Activated naive CD8-positive, alpha-beta T cell treated with anti-CD3 and anti-CD28 coated beads, Interleukin-2, amount 50 U/mL, for 24 hours (primary cell): Measurements from ENCODE around the gene BICRA.
"Not testable (repeated sequence)": the region's sequence is repeated elsewhere in the genome, so short reads cannot be mapped to it uniquely, and the experiment has no call there.

Experiments used
- ATAC-seq: fragments of 150-1000 bp; cut with Tn5 transposase; one replicate; pipeline ENCODE4 v1.10.0; 2021
- DNase-seq: peaks from one replicate; pipeline ENCODE4 v3.0.0; 2021
- H3K27ac Mint-ChIP-seq: one replicate; pipeline ENCODE4 v1.8.0; 2021; ENCODE audit warnings: mild to moderate bottlenecking, mixed read lengths
- H3K27me3 Mint-ChIP-seq: one replicate; pipeline ENCODE4 v1.8.0; 2021; ENCODE audit warnings: mixed read lengths
- H3K36me3 Mint-ChIP-seq: one replicate; pipeline ENCODE4 v1.8.0; 2021; ENCODE audit warnings: low read depth, mixed read lengths
- H3K4me1 Mint-ChIP-seq: one replicate; pipeline ENCODE4 v1.8.0; 2021; ENCODE audit warnings: mixed read lengths
- H3K4me3 Mint-ChIP-seq: one replicate; pipeline ENCODE4 v1.8.0; 2021; ENCODE audit warnings: mild to moderate bottlenecking, moderate library complexity, mixed read lengths
- H3K9me3 Mint-ChIP-seq: one replicate; pipeline ENCODE4 v1.8.0; 2021; ENCODE audit warnings: mixed read lengths

The BICRA gene

GRCh38 chr19:47608969-47609905, at the start of gene BICRA:
Gene BICRA (plus strand): TSS chr19:47609134. CDS start chr19:47673575, 64,441 bp downstream.
- H3K4me1 Mint-ChIP-seq: peaks cover 23% of the 10 kb centered on the region
- ATAC-seq (peak; percentile 69), DNase-seq (peak; percentile 84)
- no peaks in the 10 kb centered on the region for H3K36me3 Mint-ChIP-seq
- peak within 1 kb of the TSS; percentile 94 for H3K27ac Mint-ChIP-seq
- no peaks in the 10 kb centered on the region for H3K9me3 Mint-ChIP-seq
- H3K27me3 Mint-ChIP-seq: no peaks in the 10 kb centered on the region
- H3K4me3 Mint-ChIP-seq: peak within 1 kb of the TSS; percentile 93

- Mint-ChIP-seq H3K9me3 (no peaks in the 10 kb centered on the region), H3K27ac (no peak overlapping the region), H3K27me3 (no peaks in the 10 kb centered on the region), H3K4me1 (no peaks in the 10 kb centered on the region), H3K36me3 (no peaks in the 10 kb centered on the region), H3K4me3 (no peak overlapping the region)
- DNase-seq (no peak), ATAC-seq (no peak)
Observed at GRCh38 chr19:47560999-47561398, 47.9 kb upstream of the BICRA start.

GRCh38 chr19:47561440-47562057, 47.4 kb upstream of the BICRA start:
- H3K4me1 Mint-ChIP-seq: no peaks in the 10 kb centered on the region
- no peaks in the 10 kb centered on the region for H3K36me3 Mint-ChIP-seq
- no peak overlapping the region for H3K27ac Mint-ChIP-seq
- no peak for ATAC-seq
- H3K9me3 Mint-ChIP-seq: no peaks in the 10 kb centered on the region
- H3K27me3 Mint-ChIP-seq: no peaks in the 10 kb centered on the region
- no peak for DNase-seq
- no peak overlapping the region for H3K4me3 Mint-ChIP-seq

GRCh38 chr19:47564081-47564480, 44.9 kb upstream of the BICRA start:
- no peaks in the 10 kb centered on the region for H3K9me3 Mint-ChIP-seq
- DNase-seq (no peak), ATAC-seq (no peak)
- H3K27ac Mint-ChIP-seq: no peak overlapping the region
- no peaks in the 10 kb centered on the region for H3K36me3 Mint-ChIP-seq
- no peaks in the 10 kb centered on the region for H3K4me1 Mint-ChIP-seq
- no peaks in the 10 kb centered on the region for H3K27me3 Mint-ChIP-seq
- H3K4me3 Mint-ChIP-seq: no peak overlapping the region

GRCh38 chr19:47569331-47569730, 39.6 kb upstream of the BICRA start:
- ATAC-seq (no peak), DNase-seq (no peak)
- Mint-ChIP-seq H3K9me3 (no peaks in the 10 kb centered on the region), H3K4me1 (peaks cover 10% of the 10 kb centered on the region), H3K36me3 (peaks cover 2% of the 10 kb centered on the region), H3K4me3 (no peak overlapping the region), H3K27ac (no peak overlapping the region), H3K27me3 (peaks cover 8% of the 10 kb centered on the region)

GRCh38 chr19:47572635-47573034, 36.3 kb upstream of the BICRA start:
- H3K27ac Mint-ChIP-seq: no peak overlapping the region

GRCh38 chr19:47573071-47574026, 35.6 kb upstream of the BICRA start, which contains the start of gene ZNF541:
Gene ZNF541 (minus strand): TSS chr19:47573148. CDS start chr19:47555856, 17,292 bp downstream.
- Mint-ChIP-seq H3K27me3 (peaks cover 11% of the 10 kb centered on the region), H3K9me3 (no peaks in the 10 kb centered on the region), H3K4me3 (no peak within 1 kb of the TSS), H3K36me3 (peaks cover 2% of the 10 kb centered on the region), H3K27ac (peak within 1 kb of the TSS; percentile 28), H3K4me1 (peaks cover 26% of the 10 kb centered on the region)
- ATAC-seq: peak; percentile 57
- peak; percentile 70 for DNase-seq

More at GRCh38 chr19:47572635-47573034, 36.3 kb upstream of the BICRA start:
- Mint-ChIP-seq H3K36me3 (peaks cover 2% of the 10 kb centered on the region), H3K4me3 (no peak overlapping the region), H3K9me3 (no peaks in the 10 kb centered on the region), H3K27me3 (peaks cover 11% of the 10 kb centered on the region), H3K4me1 (peaks cover 19% of the 10 kb centered on the region)
- DNase-seq (no peak), ATAC-seq (no peak)

GRCh38 chr19:47580397-47580796, 28.5 kb upstream of the BICRA start:
- peaks cover 6% of the 10 kb centered on the region for H3K27me3 Mint-ChIP-seq
- peaks cover 37% of the 10 kb centered on the region for H3K4me1 Mint-ChIP-seq
- H3K27ac Mint-ChIP-seq: no peak overlapping the region
- no peak overlapping the region for H3K4me3 Mint-ChIP-seq
- no peak for DNase-seq
- ATAC-seq: no peak
- H3K36me3 Mint-ChIP-seq: no peaks in the 10 kb centered on the region
- H3K9me3 Mint-ChIP-seq: peaks cover 4% of the 10 kb centered on the region

- Mint-ChIP-seq H3K27ac (no peak overlapping the region), H3K9me3 (peaks cover 10% of the 10 kb centered on the region), H3K4me3 (no peak overlapping the region), H3K4me1 (peaks cover 35% of the 10 kb centered on the region), H3K36me3 (no peaks in the 10 kb centered on the region), H3K27me3 (peaks cover 3% of the 10 kb centered on the region)
- DNase-seq (no peak), ATAC-seq (no peak)
Observed at GRCh38 chr19:47581605-47582319, 27.2 kb upstream of the BICRA start.

GRCh38 chr19:47582320-47582909, 26.5 kb upstream of the BICRA start:
- ATAC-seq (no peak), DNase-seq (no peak)
- no peaks in the 10 kb centered on the region for H3K36me3 Mint-ChIP-seq
- H3K4me1 Mint-ChIP-seq: peaks cover 31% of the 10 kb centered on the region
- peaks cover 3% of the 10 kb centered on the region for H3K27me3 Mint-ChIP-seq
- H3K9me3 Mint-ChIP-seq: peaks cover 10% of the 10 kb centered on the region
- H3K27ac Mint-ChIP-seq: peak overlapping the region; percentile 62
- peak overlapping the region; percentile 51 for H3K4me3 Mint-ChIP-seq

GRCh38 chr19:47583161-47583560, 25.8 kb upstream of the BICRA start:
- peaks cover 23% of the 10 kb centered on the region for H3K4me1 Mint-ChIP-seq
- not testable (repeated sequence) for H3K27me3 Mint-ChIP-seq, H3K4me3 Mint-ChIP-seq, DNase-seq, ATAC-seq, H3K36me3 Mint-ChIP-seq
- peak overlapping the region; percentile 20 for H3K27ac Mint-ChIP-seq
- H3K9me3 Mint-ChIP-seq: peaks cover 10% of the 10 kb centered on the region

- Mint-ChIP-seq H3K9me3 (peaks cover 7% of the 10 kb centered on the region), H3K36me3 (peaks cover 1% of the 10 kb centered on the region), H3K27me3 (peaks cover 4% of the 10 kb centered on the region), H3K27ac (no peak overlapping the region), H3K4me3 (no peak overlapping the region), H3K4me1 (peaks cover 7% of the 10 kb centered on the region)
- DNase-seq: no peak
- no peak for ATAC-seq
Observed at GRCh38 chr19:47587295-47587694, 21.6 kb upstream of the BICRA start.

- H3K27ac Mint-ChIP-seq: no peak overlapping the region
Observed at GRCh38 chr19:47589824-47590223, 19.1 kb upstream of the BICRA start.

More at GRCh38 chr19:47589824-47590223, 19.1 kb upstream of the BICRA start:
- H3K27me3 Mint-ChIP-seq: peaks cover 1% of the 10 kb centered on the region
- peaks cover 7% of the 10 kb centered on the region for H3K9me3 Mint-ChIP-seq
- no peaks in the 10 kb centered on the region for H3K4me1 Mint-ChIP-seq
- peaks cover 1% of the 10 kb centered on the region for H3K36me3 Mint-ChIP-seq
- no peak for DNase-seq
- ATAC-seq: no peak
- H3K4me3 Mint-ChIP-seq: no peak overlapping the region
